ENCODE data around the gene FYB2.

DNA sequence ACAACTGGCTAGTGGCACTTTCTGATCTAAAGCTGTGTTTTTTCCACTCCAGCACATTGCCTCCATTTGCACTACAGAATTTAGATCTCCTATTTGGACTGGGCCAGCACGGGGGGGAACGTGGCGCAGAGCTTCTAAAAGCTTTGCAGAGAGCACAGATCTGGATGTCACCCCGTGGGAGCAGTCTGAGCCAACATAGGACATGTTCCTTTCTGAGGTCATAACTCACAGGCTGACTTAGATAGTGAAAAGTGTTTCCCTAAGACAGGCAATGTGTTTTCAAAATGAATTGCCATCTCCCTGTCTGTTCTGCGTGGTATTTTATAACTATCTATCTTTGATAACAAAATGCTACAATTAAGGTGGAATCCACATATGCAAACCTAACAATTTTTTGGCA lies 31.7 kb upstream of the FYB2 start:
- TF ChIP-seq, protein P1, sequence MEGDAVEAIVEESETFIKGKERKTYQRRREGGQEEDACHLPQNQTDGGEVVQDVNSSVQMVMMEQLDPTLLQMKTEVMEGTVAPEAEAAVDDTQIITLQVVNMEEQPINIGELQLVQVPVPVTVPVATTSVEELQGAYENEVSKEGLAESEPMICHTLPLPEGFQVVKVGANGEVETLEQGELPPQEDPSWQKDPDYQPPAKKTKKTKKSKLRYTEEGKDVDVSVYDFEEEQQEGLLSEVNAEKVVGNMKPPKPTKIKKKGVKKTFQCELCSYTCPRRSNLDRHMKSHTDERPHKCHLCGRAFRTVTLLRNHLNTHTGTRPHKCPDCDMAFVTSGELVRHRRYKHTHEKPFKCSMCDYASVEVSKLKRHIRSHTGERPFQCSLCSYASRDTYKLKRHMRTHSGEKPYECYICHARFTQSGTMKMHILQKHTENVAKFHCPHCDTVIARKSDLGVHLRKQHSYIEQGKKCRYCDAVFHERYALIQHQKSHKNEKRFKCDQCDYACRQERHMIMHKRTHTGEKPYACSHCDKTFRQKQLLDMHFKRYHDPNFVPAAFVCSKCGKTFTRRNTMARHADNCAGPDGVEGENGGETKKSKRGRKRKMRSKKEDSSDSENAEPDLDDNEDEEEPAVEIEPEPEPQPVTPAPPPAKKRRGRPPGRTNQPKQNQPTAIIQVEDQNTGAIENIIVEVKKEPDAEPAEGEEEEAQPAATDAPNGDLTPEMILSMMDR (IDR thresholded peaks at IDR 0.05), result no peak
- TF ChIP-seq ZFX (IDR thresholded peaks at IDR 0.05; ENCODE audit: borderline replicate concordance), result no peak

Data from 22Rv1 (cell line).